ENCODE measurements around the gene BCL2L15.

Gene BCL2L15

DNA sequence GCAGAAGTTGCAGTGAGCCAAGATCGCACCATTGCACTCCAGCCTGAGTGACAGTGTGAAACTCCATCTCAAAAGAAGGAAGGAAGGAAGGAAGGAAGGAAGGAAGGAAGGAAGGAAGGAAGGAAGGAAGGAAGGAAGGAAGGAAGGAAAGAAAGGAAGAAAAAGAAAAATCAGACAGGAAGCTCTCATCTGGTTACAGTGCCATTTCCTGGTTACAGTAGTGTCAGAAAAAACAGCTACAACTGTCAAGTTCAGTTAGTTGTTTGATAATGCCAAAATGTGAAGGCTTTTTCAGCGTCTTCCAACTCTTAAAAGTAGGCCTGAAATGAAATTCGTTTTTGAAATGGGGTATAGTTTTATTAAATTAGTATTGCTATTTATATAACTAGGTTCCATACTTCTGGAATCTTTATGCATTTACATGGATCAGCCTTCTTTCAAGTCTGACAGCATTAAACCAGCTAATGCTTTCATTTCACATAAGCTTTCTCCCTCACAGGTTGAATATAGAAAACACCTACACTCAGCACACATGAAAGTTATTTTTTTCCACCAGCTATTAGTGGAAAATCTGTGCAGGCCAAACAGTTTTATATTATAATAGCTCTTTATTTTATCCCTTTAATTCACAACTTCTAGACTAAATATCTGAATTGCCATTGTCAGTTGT is 37.1 kb downstream of the BCL2L15 start:
- TF ChIP-seq, protein P1, sequence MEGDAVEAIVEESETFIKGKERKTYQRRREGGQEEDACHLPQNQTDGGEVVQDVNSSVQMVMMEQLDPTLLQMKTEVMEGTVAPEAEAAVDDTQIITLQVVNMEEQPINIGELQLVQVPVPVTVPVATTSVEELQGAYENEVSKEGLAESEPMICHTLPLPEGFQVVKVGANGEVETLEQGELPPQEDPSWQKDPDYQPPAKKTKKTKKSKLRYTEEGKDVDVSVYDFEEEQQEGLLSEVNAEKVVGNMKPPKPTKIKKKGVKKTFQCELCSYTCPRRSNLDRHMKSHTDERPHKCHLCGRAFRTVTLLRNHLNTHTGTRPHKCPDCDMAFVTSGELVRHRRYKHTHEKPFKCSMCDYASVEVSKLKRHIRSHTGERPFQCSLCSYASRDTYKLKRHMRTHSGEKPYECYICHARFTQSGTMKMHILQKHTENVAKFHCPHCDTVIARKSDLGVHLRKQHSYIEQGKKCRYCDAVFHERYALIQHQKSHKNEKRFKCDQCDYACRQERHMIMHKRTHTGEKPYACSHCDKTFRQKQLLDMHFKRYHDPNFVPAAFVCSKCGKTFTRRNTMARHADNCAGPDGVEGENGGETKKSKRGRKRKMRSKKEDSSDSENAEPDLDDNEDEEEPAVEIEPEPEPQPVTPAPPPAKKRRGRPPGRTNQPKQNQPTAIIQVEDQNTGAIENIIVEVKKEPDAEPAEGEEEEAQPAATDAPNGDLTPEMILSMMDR (conservative IDR thresholded peaks at IDR 0.05; ENCODE audit: low read depth, low read length), result no peak
- no peak for DNase-seq (ENCODE audit: low read depth)
- H3K4me3 ChIP-seq (ENCODE audit: low read length), result no peak overlapping the region

DNA sequence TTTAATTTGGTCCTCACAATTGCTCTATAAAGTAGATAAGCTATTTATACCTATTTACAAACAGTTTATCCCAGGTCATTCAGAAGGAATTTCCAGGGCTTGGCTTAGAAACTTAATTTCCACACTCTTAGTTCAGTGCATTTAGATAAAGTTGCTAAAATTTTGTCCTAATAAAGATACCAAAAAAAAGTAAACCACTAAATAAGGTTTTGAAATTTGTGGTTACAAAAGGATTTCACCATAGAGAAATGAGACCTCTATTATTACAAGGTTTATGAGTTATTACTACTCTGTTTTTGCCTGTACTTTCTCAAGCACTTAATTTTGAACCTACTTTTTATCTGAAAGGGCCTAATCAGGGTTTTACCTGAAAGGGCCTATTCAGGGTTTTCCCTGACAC is 38.3 kb downstream of the BCL2L15 start:
- no peak for DNase-seq (ENCODE audit: low read depth)
- no peak overlapping the region for H3K4me3 ChIP-seq (ENCODE audit: low read length)
- TF ChIP-seq, protein P1 (conservative IDR thresholded peaks at IDR 0.05; ENCODE audit: low read depth, low read length), result no peak

DNA sequence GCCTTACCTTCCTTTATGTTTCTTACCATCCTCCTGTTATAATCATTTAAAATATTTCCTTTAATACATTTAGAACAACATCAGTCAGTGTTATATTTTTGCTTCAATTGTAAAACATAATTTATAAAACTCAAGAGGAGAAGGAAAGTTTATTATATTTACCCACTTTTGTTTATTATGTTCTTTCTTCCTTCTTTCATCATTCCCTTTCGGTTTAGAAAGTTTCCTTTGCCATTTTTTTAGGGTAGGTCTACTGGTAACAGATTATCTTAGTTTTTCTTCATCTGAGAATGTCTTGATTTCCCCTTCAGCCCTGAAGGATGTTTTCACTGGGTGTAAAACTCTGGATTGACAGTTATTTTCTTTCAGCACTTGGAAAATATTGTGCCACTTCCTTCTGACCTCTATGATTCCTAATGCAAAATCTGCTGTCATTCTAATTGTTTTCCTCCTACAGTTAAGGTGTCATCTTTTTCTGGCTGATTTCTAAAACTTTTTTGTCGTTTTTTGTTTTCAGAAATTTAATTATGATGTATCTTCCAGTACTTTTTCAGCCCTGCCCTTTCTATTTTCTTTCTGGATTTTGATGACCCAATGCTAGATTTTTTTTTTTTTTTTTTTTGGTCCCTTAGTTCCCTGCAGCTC is 40.9 kb downstream of the BCL2L15 start:
- no peak overlapping the region for H3K4me3 ChIP-seq (ENCODE audit: low read length)
- TF ChIP-seq, protein P1 (conservative IDR thresholded peaks at IDR 0.05; ENCODE audit: low read depth, low read length), result no peak
- DNase-seq (ENCODE audit: low read depth), result no peak

DNA sequence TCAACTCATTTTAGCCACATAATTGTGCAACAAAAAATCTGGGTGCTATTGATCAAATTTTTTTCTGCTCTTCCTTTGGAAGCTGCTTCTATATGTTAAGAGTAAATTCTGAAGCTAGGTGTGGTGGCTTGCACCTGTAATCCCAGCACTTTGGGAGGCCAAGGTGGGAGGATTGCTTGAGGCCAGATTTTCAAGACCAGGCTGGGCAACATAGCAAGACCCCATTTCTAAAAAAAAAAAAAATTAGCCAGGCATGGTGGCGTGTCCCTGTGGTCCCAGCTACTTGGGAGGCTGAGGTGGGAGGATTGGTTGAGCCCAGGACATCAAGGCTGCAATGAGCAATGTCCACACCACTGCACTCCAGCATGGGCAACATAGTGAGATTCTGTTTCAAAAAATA is 50.8 kb downstream of the BCL2L15 start:
- TF ChIP-seq, protein P1 (conservative IDR thresholded peaks at IDR 0.05; ENCODE audit: low read depth, low read length), result no peak
- no peak overlapping the region for H3K4me3 ChIP-seq (ENCODE audit: low read length)
- no peak for DNase-seq (ENCODE audit: low read depth)

DNA sequence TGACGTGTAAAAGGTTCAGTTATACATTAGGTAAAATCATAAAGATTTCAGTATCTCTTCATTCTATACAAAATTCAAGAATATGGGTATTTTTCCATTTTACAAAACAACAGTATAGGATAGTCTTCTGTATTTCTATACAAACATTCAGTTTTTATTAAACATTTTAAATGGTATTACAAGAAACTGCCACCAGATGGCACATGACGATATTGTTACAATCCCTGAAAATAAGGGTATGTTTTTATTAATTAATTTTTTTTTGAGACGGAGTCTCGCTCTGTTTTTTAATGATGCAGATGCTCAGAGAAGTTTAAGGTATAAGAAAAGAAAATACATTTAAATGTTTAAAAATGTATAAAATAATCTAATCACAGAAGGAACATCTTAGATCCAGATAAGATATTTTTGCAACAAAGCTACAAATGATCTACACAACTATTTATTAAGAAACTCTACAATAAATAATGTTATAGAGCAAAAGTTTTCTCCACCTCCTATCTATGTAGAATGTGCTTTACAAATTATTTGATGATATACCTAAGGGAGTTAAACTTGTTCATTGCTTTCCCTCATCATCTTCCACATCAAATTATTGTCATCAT is 51.6 kb downstream of the BCL2L15 start:
- TF ChIP-seq, protein P1 (conservative IDR thresholded peaks at IDR 0.05; ENCODE audit: low read depth, low read length), result peak; percentile 43
- H3K4me3 ChIP-seq (ENCODE audit: low read length), result no peak overlapping the region
- DNase-seq (ENCODE audit: low read depth), result no peak

DNA sequence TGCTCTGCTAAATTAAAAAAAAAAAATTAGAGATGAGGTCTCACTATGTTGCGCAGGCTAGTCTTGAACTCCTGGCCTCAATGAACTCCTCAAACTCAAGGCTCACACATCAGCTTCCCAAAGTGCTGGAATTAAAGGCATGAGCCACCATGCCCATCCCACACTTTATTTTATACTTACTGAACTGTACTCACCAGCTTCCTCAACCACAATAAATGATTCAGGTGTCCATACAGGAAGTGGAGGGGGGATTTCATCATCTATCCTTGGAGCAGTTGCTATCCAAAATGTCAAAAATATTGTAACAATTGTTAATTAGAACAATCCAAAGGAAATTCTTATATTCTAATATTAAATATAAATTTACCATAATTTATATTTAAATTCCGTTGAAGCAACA is 52.7 kb downstream of the BCL2L15 start:
- DNase-seq (ENCODE audit: low read depth), result no peak
- TF ChIP-seq, protein P1 (conservative IDR thresholded peaks at IDR 0.05; ENCODE audit: low read depth, low read length), result no peak
- H3K4me3 ChIP-seq (ENCODE audit: low read length), result no peak overlapping the region

All from retinal pigment epithelial cell (primary cell).